T47D (cell line): ENCODE measurements around the gene CLBA1.

Experiments used
- DNase-seq, 2 experiments: peaks; one replicate each; pipeline versions ENCODE4 v3.0.0 to v3.0.0-alpha.2; 2011 to 2012; ENCODE audit warnings: low read depth in 1 of 2, low spot score in 1 of 2
- JUND ChIP-seq: IDR thresholded peaks from 2 replicates; pipeline ENCODE4 v1.6.1; 2012; ENCODE audit warnings: low read depth
- in situ Hi-C: cut with HindIII; loops from 2 replicates; pipeline ENCODE4 v1.10.0; 2016; ENCODE audit warnings: low sequenced_read_pairs, low pct_unique_long_range_greater_than_20kb

Gene CLBA1

DNA sequence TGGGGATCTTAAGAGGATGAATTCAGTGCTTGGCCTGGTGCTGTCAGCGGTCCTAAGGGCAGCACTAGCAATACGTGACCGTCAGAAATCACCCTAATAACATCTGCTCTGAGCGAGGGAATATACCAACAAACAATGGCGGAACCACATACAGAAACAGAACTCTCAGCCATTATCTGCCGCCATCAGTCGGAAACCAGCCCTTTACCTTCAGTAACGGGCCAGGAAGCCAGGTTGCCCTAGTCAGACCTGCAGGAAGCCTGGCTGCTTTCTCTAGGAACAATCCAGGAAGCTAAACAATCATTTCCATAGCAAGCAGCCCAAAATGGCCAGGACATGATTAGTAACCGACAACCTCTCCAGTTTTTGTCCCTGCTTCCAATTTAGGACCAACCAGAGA is 29.7 kb downstream of the CLBA1 start:
- no peak for DNase-seq
- in situ Hi-C loops = no loop called here
- no peak for TF ChIP-seq JUND

DNA sequence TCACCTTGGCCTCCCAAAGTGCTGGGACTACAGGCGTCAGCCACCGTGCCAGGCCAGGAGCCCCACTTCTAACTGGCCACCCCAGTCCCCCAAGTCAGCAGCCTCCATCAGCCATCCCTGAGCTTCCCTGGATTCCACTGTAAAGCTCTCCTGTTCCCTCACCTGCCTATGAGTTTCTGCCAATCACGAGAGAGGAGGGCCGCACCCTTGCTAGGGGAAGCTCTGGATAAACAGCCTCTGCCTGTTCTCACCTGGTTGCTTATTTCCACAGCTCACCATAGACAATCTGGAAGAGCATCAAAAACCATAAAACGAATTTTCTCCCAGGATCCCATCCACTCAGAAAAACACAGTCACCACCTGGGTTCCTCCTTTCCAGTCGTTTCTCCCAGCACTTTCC is 30.3 kb downstream of the CLBA1 start:
- in situ Hi-C loops = no loop called here

DNA sequence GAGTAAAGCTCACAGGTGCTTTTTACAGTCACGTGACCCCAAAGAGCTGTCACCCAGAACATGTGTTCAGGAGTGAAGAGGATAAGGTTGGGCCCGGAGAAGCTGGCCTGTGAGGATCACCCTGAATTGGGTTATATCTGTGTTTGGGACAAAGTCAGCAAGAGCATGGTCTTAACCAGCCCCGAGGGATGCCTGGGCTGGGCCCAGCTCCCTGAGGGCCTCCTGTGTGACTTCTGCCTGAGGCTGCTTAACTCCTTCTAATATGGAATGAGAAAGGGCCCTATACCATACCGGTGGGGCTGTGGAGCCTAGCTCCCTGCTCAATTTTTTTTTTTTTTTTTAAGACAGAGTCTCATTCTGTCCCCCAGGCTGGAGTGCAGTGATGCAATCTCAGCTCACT is 32.8 kb downstream of the CLBA1 start:
- TF ChIP-seq JUND = no peak
- no peak for DNase-seq
- in situ Hi-C loops = no loop called here

More for the DNA sequence above, 30.3 kb downstream of the CLBA1 start:
- TF ChIP-seq JUND = no peak
- DNase-seq = peak in 1 of 2 experiments; percentile 81

DNA sequence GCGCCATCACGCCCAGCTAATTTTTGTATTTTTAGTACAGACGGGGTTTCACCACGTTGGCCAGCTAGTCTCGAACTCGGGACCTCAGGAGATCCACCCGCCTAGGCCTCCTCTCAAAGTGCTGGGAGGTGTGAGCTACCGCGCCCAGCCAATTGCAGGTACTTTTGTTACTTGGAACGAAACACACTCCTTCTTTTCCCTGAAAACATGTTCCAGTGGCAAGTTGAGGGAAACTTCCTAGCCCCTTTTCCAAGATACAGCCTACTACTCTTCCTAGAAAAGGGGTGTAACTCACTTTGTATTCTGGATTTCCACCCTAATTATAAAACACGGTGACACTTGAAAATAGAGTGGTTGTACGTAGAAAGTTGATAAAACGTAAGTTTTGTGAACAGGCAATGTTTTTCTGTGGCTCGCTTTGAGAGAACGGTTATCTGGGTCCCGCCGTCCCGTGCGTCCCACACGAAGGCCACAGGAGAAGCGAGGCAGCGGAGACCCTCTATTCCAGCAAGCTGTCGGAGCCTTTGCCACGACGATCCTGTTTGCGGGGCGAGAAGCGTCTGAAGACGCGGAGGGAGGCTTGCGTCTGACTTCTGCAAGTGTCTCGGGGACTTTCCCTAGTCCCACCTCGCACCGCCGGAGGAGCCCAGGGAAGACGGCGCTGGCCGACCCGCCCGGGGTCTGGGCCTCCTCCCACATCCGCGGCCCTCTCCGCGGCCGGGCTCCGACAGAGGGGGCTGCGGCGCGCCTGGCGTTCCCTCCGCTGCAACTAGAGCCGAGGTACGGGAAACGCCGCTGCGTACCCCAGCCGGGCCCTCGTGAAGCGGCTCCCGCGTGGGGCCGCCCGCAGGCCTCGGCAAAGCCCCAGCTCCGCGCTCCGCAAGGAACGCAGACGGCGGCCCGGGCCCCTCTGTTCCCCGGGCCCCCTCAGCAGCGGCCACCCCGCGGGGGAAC is 34.5 kb downstream of the CLBA1 start:
- DNase-seq = no peak
- in situ Hi-C loops = no loop called here
- TF ChIP-seq JUND = no peak

DNA sequence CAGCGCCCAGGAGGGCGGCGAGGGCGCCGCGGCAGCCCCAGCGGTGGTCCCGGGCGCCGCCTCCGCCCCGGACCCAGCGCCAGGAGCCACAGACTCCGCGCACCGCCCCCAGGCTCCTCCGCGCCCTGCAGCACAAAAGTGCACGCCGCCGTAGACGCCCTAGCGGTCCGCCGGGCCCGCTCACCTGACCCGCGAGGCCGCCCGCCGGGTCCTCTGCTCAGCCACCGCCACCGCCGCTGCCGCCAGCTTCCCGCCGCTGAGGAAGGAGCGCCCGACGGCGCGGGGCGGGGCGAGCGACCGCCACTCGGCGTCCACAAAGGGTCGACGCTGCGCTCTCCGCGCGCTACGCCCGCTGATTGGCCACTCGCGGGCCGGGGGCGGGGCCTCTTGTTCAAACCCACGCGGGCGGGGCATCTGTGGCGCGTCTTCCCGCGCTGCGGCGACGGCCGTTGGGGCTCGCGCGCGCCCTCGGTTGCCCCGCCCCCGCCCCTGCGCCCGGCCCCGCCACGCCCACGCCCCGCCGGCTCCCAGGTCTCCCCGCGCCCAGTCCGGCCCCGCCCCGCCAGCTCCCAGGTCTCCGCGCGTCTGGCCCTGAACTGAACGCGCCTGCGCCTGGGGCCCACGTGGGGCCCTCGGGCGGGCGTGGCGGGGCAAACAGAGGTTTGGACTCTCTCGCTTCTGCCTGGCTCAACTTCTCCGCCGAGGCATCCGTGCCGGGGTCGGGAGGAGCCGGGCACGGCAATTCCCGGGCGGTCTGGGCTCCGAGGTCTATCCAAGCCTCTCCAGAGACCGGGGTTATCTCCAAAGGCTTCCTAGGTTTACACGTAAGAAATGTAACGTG is 35.4 kb downstream of the CLBA1 start, which contains the start of gene CDCA4:
Gene CDCA4 (minus strand): TSS at position 269 of the 841 bp plus-strand sequence. CDS start 9,154 bp downstream, outside the sequence.
- DNase-seq = peak; percentile 99
- no peak for TF ChIP-seq JUND
- in situ Hi-C loops = no loop called here

DNA sequence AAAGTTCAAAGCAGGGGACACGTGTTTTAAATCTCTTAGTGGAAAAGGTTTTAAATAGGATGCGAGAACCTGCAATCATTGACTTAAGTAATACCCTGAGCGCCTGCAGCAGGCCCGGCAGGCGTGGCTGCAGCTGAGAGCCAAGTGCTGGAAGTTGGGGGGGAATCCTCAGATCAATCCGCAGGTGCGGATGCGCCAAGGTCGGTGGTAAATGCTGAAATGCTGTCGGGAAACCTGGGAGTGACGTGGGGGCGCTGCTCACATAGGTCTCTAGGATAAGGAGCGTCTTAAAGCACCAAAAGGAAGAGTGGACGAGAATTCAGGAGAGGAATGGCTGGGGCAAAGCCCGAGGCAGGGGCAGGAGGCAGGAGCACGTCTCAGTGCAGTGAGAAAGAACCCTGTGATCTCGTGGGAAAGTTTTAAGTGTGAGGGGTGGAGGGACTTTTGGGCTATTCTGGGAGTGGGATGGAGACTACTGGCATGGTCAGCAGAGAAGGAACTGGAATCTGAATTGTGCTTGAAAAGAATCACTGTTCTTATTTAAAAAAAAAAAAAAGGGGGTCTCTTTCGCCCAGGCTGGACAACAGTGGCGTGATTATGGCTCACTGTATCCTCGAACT is 36.2 kb downstream of the CLBA1 start:
- no peak for TF ChIP-seq JUND
- DNase-seq = peak; percentile 70 to 92
- in situ Hi-C loops = no loop called here

GRCh38 chr14:105022276-105022670 is 36.7 kb downstream of the CLBA1 start:
- no peak for DNase-seq
- no peak for TF ChIP-seq JUND
- in situ Hi-C loops = no loop called here

DNA sequence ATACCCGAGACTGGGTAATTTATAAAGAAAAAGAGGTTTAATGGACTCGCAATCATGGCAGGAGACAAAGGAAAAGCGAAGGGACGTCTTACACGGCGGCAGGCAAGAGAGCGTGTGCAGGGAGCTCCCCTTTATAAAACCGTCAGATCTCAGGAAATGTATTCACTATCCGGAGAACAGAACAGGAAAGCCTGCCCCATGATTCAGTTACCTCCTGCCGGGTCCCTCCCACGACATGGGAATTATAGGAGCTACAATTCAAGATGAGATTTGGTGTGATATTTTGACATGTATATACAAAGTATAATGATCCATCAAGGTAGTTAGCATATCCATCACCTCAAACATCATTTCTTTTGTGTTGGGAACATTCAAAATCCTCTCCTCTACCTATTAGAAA is 37.6 kb downstream of the CLBA1 start:
- in situ Hi-C loops = no loop called here
- TF ChIP-seq JUND = no peak
- DNase-seq = no peak

- TF ChIP-seq JUND = no peak
- DNase-seq = no peak
- in situ Hi-C loops = no loop called here
Measured at GRCh38 chr14:105023791-105024480, 38.3 kb downstream of the CLBA1 start.

GRCh38 chr14:105025429-105025828 is 39.8 kb downstream of the CLBA1 start:
- in situ Hi-C loops = no loop called here
- TF ChIP-seq JUND = no peak
- no peak for DNase-seq

DNA sequence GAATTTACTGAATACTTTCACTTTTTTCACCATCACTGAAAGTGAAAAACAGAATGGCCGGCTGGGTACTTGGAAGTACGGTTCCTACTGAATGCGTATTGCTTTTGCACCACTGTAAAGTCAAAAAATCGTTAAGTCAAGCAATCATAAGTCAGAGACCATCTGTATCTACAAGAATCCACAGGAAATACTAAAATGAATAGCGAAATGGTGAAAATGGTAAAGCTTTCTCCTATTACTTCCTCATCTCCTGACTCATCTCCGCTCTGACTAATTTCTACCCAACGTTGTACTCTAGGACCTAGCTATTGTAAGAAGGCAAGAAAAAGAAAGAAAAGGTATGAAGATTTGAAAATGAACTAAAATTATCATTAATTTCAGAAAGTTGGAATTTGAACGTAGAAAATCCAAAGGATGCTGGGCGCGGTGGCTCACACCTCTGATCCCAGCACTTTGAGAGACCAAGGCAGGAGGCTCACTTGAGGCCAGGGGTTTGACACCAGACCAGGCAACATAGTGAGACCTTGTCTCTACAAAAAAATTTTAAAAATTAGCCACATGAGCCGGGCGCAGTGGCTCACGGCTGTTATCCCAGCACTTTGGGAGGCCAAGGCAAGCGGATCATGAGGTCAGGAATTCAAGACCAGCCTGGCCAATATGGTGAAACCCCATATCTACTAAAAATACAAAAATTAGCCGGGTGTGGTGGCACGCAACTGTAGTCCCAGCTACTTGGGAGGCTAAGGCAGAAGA is 40.6 kb downstream of the CLBA1 start:
- DNase-seq = no peak
- in situ Hi-C loops = no loop called here
- no peak for TF ChIP-seq JUND
